ENCODE results near the gene ZNFX1.
A peak's percentile ranks its signal among the peaks of the same experiment; 100 is the strongest.
"Not testable (repeated sequence)": the region's sequence is repeated elsewhere in the genome, so short reads cannot be mapped to it uniquely, and the experiment has no call there.

Gene ZNFX1

DNA sequence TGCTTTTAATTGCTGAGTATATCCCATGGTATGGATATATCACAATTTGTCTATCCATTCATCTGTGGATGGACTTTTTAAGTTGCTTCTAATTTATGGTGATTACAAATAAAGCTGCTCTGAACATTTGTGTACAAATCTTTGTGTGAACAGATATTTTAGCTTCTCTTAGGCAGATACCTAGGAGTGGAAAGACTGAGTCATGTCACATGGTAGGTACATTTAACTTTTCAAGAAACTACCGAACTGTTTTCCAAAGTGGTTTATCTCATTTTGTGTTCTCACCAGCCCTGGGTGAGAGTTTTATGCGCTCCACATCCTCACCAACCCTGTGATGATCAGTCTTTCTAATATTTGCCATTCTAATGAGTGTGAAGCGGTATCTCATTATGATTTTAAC is 31.0 kb upstream of the ZNFX1 start:
- H3K9me3 Mint-ChIP-seq = peaks cover 9% of the 10 kb centered on the region in 2 donors
- H3K27me3 Mint-ChIP-seq = peaks cover 17 to 18% of the 10 kb centered on the region in 2 donors
- no peak for DNase-seq
- no peak overlapping the region for H3K4me3 Mint-ChIP-seq
- H3K27ac Mint-ChIP-seq = no peak overlapping the region
- H3K4me1 Mint-ChIP-seq = peaks cover 5 to 6% of the 10 kb centered on the region in 2 donors
- ATAC-seq (replicated peaks) = no peak
- peaks cover 6 to 8% of the 10 kb centered on the region in 2 donors for H3K36me3 Mint-ChIP-seq

DNA sequence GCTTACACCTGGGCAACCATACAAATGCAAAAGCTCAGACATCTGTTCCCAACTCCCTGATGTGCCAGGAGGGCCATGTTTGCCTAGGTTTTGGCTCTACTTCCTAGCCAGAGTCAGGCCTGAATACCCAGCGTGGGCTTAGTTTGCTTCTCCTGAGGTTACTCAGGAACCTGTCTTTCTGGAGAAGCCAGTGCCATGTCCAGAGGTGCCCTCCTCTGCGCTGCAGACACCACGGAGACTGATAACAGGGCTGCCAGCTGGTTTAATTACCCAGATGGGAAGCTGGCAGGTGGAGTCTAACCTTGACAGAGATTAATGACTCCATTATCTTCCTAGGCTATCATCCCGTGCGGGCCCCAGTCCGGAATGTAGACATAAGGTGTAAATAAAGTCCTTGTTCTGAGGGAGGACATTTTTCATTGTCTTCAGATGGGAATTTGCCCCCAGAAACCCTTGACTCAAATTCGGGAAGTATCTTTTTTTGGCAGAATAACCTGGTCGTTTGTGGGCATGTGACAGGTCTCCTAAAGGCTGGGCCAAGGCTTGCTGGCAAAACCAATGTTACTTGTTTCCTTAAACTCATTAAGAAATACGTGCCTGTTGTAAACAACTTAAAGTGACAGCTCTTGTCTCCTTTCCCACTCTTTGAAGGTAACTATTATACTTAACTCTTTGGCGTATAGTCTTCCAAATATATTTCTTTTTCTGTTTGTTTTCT is 29.2 kb upstream of the ZNFX1 start:
- Mint-ChIP-seq H3K27ac (no peak overlapping the region), H3K27me3 (peaks cover 17 to 18% of the 10 kb centered on the region in 2 donors), H3K9me3 (peaks cover 9% of the 10 kb centered on the region in 2 donors), H3K36me3 (peaks cover 6 to 8% of the 10 kb centered on the region in 2 donors), H3K4me1 (peaks cover 5 to 6% of the 10 kb centered on the region in 2 donors), H3K4me3 (no peak overlapping the region)
- DNase-seq (no peak), ATAC-seq (replicated peaks) (no peak)

DNA sequence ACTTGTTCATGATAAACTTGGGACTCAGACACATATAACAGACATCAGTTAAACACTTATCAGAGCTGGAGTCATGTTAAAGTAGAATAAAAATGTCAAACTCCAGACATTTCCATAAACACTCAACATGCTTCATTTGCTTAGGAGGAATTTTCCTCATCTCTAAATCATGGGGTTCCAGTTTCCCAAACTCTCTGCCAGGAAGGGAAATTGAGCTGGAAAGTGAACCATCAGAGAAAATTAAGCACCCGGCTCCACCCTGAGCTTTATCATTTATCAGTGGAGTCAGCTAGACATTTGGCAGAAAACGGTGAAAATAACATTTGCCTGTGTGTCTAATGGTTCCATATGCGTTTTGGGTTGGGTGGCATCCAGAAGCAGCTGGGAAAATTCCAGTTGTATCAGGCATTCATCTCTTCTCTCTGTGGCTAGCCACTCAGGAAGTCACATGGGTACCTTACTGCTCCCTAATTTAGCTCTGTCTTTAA is 25.3 kb upstream of the ZNFX1 start:
- H3K27ac Mint-ChIP-seq = no peak overlapping the region
- DNase-seq = no peak
- ATAC-seq (replicated peaks) = no peak
- H3K27me3 Mint-ChIP-seq = no peaks in the 10 kb centered on the region
- no peak overlapping the region for H3K4me3 Mint-ChIP-seq
- H3K36me3 Mint-ChIP-seq = peaks cover 4% of the 10 kb centered on the region in 2 donors
- H3K9me3 Mint-ChIP-seq = no peaks in the 10 kb centered on the region
- peaks cover 3 to 6% of the 10 kb centered on the region in 2 donors for H3K4me1 Mint-ChIP-seq

DNA sequence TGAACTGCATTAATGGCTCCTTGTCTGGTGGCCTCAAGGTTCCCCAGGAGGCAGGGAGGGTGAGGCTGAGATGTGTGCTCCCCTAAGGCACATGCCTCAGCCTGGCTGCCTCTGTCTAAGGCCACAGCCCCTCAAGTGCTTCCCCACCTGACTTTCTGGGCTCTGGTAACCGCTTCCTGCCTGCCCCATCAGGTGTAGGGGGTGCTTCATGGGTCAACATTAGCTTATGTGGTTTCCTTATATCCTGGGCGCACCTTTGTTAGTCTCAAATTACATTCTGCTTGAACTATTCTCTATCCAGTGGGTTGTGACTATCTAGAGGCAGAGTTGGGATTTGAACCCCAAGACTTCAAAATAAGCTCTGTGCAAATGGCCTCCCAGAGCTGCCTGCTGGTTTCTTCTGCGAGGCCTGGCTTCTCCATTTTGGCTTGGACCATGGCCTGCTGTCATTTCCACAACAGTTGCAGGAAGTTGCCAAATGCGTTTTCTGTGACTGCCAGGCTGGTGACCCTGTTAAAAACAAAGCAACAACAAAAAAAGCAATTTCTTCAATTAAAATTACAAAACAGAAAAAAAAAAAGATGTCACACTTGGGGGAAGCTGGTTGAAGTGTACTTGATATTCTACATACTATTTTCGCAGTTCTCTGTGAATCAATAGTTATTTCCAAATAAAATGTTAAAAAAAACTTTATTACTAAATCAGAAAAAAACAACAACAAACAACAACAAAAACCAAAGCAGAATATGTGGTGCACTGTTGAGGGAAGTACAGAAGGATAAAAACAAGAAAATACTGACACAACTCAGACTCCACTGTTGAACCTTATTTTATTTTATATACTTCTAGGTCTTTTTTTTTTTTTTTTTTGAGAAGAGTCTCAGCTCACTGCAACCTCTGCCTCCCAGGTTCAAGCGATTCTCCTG is 20.0 kb upstream of the ZNFX1 start:
- Mint-ChIP-seq H3K4me3 (no peak overlapping the region), H3K27me3 (no peaks in the 10 kb centered on the region), H3K4me1 (peaks cover 4 to 6% of the 10 kb centered on the region in 2 donors), H3K36me3 (peaks cover 35 to 43% of the 10 kb centered on the region in 2 donors), H3K9me3 (peaks cover 4 to 9% of the 10 kb centered on the region in 2 donors), H3K27ac (peak overlapping the region; percentile 31)
- ATAC-seq (replicated peaks) = no peak
- no peak for DNase-seq

- not testable (repeated sequence) for DNase-seq; H3K4me3 Mint-ChIP-seq; H3K9me3 Mint-ChIP-seq; H3K27ac Mint-ChIP-seq; H3K27me3 Mint-ChIP-seq; ATAC-seq (replicated peaks)
- peaks cover 15 to 24% of the 10 kb centered on the region in 2 donors for H3K4me1 Mint-ChIP-seq
- H3K36me3 Mint-ChIP-seq = peaks cover 63 to 71% of the 10 kb centered on the region in 2 donors
These were observed 16.3 kb upstream of the ZNFX1 start for GRCh38 chr20:49294002-49294654.

GRCh38 chr20:49293122-49293521 is 15.3 kb upstream of the ZNFX1 start:
- no peak overlapping the region for H3K27ac Mint-ChIP-seq
- H3K4me3 Mint-ChIP-seq = no peak overlapping the region
- H3K27me3 Mint-ChIP-seq = no peaks in the 10 kb centered on the region
- peaks cover 4 to 9% of the 10 kb centered on the region in 2 donors for H3K9me3 Mint-ChIP-seq
- peaks cover 15 to 30% of the 10 kb centered on the region in 2 donors for H3K4me1 Mint-ChIP-seq
- ATAC-seq (replicated peaks) = no peak
- H3K36me3 Mint-ChIP-seq = peaks cover 68 to 77% of the 10 kb centered on the region in 2 donors
- no peak for DNase-seq

- Mint-ChIP-seq H3K4me3 (no peak overlapping the region), H3K36me3 (peaks cover 75 to 80% of the 10 kb centered on the region in 2 donors), H3K9me3 (peaks cover 7 to 14% of the 10 kb centered on the region in 2 donors), H3K27me3 (no peaks in the 10 kb centered on the region), H3K4me1 (peaks cover 17 to 35% of the 10 kb centered on the region in 2 donors), H3K27ac (peak overlapping the region; percentile 82)
- ATAC-seq (replicated peaks) = no peak
- DNase-seq = no peak
These were observed 14.2 kb upstream of the ZNFX1 start for GRCh38 chr20:49292010-49292409.

DNA sequence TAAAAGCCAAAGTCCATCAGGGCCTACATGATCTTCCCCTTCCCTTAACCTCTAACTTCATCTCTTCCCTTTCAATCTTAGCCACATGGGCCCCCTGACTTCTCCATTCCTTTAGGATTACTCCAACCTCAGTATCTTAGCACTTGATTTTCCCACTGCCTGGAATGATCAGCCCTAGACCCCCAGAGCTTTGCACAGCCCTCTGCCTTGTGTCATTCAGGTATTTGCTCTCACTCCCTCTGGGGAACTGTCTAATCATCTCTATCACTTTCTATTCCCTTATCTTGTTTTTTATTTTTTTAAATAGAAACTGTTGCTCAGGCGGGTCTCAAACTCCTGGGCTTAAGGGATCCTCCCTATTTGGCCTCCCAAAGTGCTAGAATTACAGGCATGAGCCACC is 13.3 kb upstream of the ZNFX1 start:
- Mint-ChIP-seq H3K9me3 (peaks cover 14 to 21% of the 10 kb centered on the region in 2 donors), H3K4me3 (peak overlapping the region; percentile 8 to 57), H3K36me3 (peaks cover 80 to 82% of the 10 kb centered on the region in 2 donors), H3K27me3 (no peaks in the 10 kb centered on the region), H3K4me1 (peaks cover 25 to 43% of the 10 kb centered on the region in 2 donors), H3K27ac (peak overlapping the region; percentile 15)
- peak; percentile 22 to 44 for ATAC-seq (replicated peaks)
- no peak for DNase-seq

- Mint-ChIP-seq H3K9me3 (peaks cover 17 to 26% of the 10 kb centered on the region in 2 donors), H3K27ac (peak overlapping the region; percentile 89), H3K4me3 (peak overlapping the region in 1 of 2 donors; percentile 57), H3K36me3 (peaks cover 83 to 85% of the 10 kb centered on the region in 2 donors), H3K27me3 (no peaks in the 10 kb centered on the region), H3K4me1 (peaks cover 29 to 48% of the 10 kb centered on the region in 2 donors)
- ATAC-seq (replicated peaks) (peak in 1 of 2 donors; percentile 35), DNase-seq (no peak)
These were observed 12.8 kb upstream of the ZNFX1 start for GRCh38 chr20:49290608-49291191.

DNA sequence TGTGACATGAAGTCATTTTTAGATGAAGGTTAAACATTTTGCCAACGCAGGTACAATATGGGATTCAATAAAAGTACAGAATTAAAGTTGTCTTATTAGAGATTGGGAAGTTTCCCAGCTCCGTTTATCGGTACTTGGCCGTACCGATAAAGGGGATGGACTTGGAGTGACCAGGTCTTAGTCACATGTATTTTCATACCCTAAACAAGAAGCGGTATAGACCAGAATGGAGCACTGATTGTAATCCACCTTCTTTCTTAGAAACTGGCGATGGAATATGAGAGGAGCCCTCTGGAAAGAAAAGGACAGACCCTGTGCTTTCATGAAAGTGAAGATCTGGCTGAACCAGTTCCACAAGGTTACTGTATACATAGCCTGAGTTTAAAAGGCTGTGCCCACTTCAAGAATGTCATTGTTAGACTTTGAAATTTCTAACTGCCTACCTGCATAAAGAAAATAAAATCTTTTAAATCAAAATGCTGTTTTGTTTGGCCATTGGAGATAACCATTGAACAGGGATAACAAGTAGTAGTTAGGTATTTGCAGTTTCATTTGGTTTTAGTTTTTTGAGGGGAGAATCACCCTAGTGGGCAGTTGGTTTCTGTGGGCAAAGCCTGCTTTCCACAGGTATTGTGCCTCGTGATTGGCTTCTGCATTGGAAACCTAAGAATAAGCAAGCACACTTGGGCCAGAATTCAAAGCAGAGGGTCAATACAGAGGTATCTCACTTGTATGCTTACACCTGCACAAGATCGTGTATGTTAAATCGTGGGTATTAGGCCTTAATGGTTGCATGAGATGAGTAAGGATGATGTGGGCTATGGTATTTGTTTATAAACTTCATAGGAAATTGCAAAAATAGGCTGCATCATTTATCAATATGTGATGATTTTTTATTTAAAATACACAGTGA is 11.2 kb upstream of the ZNFX1 start:
- Mint-ChIP-seq H3K9me3 (peaks cover 23 to 33% of the 10 kb centered on the region in 2 donors), H3K27me3 (no peaks in the 10 kb centered on the region), H3K27ac (peak overlapping the region; percentile 69), H3K4me1 (peaks cover 39 to 64% of the 10 kb centered on the region in 2 donors), H3K4me3 (peak overlapping the region in 1 of 2 donors; percentile 21), H3K36me3 (peaks cover 86 to 90% of the 10 kb centered on the region in 2 donors)
- DNase-seq = no peak
- ATAC-seq (replicated peaks) = no peak

- ATAC-seq (replicated peaks) (no peak), DNase-seq (no peak)
- H3K27me3 Mint-ChIP-seq = no peaks in the 10 kb centered on the region
- H3K36me3 Mint-ChIP-seq = peaks cover 90 to 92% of the 10 kb centered on the region in 2 donors
- H3K4me3 Mint-ChIP-seq = peak overlapping the region in 1 of 2 donors; percentile 21
- peaks cover 26 to 37% of the 10 kb centered on the region in 2 donors for H3K9me3 Mint-ChIP-seq
- H3K4me1 Mint-ChIP-seq = peaks cover 46 to 72% of the 10 kb centered on the region in 2 donors
- H3K27ac Mint-ChIP-seq = peak overlapping the region; percentile 69
These were observed 10.4 kb upstream of the ZNFX1 start for GRCh38 chr20:49288250-49288751.

- Mint-ChIP-seq H3K27me3 (no peaks in the 10 kb centered on the region), H3K4me3 (peak overlapping the region; percentile 14 to 63), H3K4me1 (peaks cover 52 to 78% of the 10 kb centered on the region in 2 donors), H3K36me3 (peaks cover 90 to 92% of the 10 kb centered on the region in 2 donors), H3K9me3 (peaks cover 30 to 39% of the 10 kb centered on the region in 2 donors), H3K27ac (peak overlapping the region; percentile 95)
- peak in 1 of 2 donors; percentile 7 for ATAC-seq (replicated peaks)
- DNase-seq = no peak
These were observed 9.8 kb upstream of the ZNFX1 start for GRCh38 chr20:49287555-49288249.

Measured in stimulated activated naive B cell treated with anti-CD40 and anti-IgM and Interleukin-4, amounts not matched to agents 10 μg/mL and 1 μg/mL and 100 μg/mL, for 72 hours (primary cell).